BLaER1 treated with 17β-estradiol and CSF1 and Interleukin-3, amounts not matched to agents 10 nM and 100 nM (cell line): Measurements from ENCODE around the gene ABHD16B.
A peak's percentile ranks its signal among the peaks of the same experiment; 100 is the strongest.

Experiments
- H3K27ac ChIP-seq, 11 experiments: shearing (Covaris generic); formaldehyde crosslinking; 2 replicates each; pipeline ENCODE4 v1.8.1; 2022
- H3K27me3 ChIP-seq, 11 experiments: shearing (Covaris generic); formaldehyde crosslinking; 2 replicates each; pipeline ENCODE4 v1.8.1; 2022
- H3K36me3 ChIP-seq, 11 experiments: shearing (Covaris generic); formaldehyde crosslinking; 2 replicates each; pipeline ENCODE4 v1.8.1; 2022
- H3K4me1 ChIP-seq, 10 experiments: shearing (Covaris generic); formaldehyde crosslinking; 2 replicates each; pipeline ENCODE4 v1.8.1; 2022
- H3K4me2 ChIP-seq, 11 experiments: shearing (Covaris generic); formaldehyde crosslinking; 2 replicates each; pipeline ENCODE4 v1.8.1; 2022
- H3K4me3 ChIP-seq, 10 experiments: shearing (Covaris generic); formaldehyde crosslinking; 2 replicates each; pipeline ENCODE4 v1.8.1; 2022
- H3K9ac ChIP-seq, 11 experiments: shearing (Covaris generic); formaldehyde crosslinking; 2 replicates each; pipeline ENCODE4 v1.8.1; 2022
- H3K9me3 ChIP-seq, 11 experiments: shearing (Covaris generic); formaldehyde crosslinking; replicated peaks in 1 of 11; 2 replicates each; pipeline ENCODE4 v1.8.1; 2022
- H4K20me1 ChIP-seq, 11 experiments: shearing (Covaris generic); formaldehyde crosslinking; 2 replicates each; pipeline ENCODE4 v1.8.1; 2022
- Cebpa-rat ChIP-seq, 11 experiments: shearing (Covaris generic); IDR thresholded peaks; 2 replicates each; pipeline ENCODE4 v1.8.1; 2022

The ABHD16B gene

DNA sequence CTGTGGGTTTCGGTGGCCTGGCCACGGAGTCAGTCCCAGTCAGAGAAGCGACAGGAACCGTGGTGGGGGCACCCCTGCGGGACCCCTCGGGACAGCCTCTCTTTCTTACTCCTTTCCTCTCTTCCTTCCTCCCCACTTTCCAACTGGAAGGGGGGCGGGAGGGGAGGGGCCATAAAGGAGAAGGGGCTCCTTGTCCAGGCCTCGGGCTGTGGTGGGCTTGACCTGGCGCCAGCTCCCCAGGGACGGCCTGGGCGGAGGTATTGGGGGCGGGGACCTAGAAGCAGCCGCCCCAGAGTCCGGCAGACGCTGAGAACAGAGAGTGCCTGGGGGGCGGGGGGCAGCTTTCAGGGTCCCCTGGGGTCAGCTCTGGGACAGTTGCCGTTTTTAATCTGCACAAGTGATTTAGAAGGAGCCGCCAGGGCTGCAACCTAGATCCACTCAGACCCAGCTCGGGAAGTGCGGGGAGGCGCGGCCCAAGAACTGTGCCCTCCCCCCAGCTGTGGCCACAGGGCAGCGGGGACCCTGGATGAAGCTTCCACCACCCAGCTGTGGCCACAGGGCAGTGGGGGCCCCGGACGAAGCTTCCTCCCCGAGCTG lies 6.4 kb upstream of the ABHD16B start:
- no peak for TF ChIP-seq Cebpa-rat (IDR thresholded peaks at IDR 0.05)
- Histone ChIP-seq H3K4me3 (peak overlapping the region in 9 of 10 experiments; percentile 8 to 56 (median 34); a peak in 12 of 20 replicates), H3K9ac (peak overlapping the region; percentile 60 to 85 (median 72)), H3K9me3 (peaks cover 0 to 3% (median 0%) of the 10 kb centered on the region in 11 experiments; a peak in 2 of 22 replicates), H3K36me3 (no peaks in the 10 kb centered on the region), H4K20me1 (no peaks in the 10 kb centered on the region), H3K4me1 (peaks cover 76 to 100% (median 89%) of the 10 kb centered on the region in 10 experiments), H3K4me2 (peak overlapping the region; percentile 91 to 99 (median 97)), H3K27me3 (no peaks in the 10 kb centered on the region), H3K27ac (peak overlapping the region; percentile 30 to 93 (median 81); a peak in 21 of 22 replicates)

DNA sequence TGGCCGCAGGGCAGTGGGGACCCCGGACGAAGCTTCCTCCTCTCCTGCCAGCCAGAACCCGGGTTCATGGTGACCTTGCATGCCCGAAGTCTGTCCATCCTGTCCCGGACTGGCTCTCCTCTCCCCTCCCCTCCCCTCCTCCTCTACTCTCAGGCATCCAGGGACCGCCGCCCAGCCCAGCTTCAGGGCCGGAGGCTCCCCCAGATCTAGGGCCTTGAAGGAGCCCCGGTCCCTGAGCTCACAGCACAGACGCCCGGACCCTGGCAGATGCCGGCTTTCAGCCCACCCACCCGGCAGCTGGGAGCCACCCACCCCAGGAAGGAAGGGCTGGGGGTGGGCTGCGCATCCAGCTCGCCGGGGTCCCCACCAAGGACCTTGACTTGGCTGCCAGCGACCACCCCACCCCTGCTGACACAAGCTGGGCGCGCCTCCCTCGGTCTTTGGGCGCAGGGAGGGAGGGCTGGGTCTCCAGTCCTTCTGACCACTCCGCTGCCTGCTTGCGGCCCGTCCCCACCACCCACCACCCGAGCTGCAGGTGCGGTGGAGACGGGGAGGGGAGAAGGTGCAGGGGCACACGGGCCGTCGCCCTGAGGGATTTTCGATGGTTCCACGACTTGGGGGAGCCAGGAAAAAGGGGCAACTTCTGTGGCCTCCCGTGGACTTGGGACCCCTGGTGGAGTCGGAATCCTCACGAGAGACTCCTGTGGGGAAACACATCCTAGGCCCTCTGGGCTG lies 5.8 kb upstream of the ABHD16B start:
- Histone ChIP-seq H3K9ac (peak overlapping the region; percentile 60 to 85 (median 72); a peak in 21 of 22 replicates), H3K27ac (peak overlapping the region; percentile 30 to 93 (median 81); a peak in 20 of 22 replicates), H4K20me1 (peaks cover 0 to 6% (median 0%) of the 10 kb centered on the region in 11 experiments; a peak in 2 of 22 replicates), H3K4me1 (peaks cover 81 to 100% (median 91%) of the 10 kb centered on the region in 10 experiments), H3K4me2 (peak overlapping the region; percentile 91 to 99 (median 97)), H3K27me3 (no peaks in the 10 kb centered on the region), H3K9me3 (no peaks in the 10 kb centered on the region), H3K4me3 (peak overlapping the region in 5 of 10 experiments; percentile 8 to 56 (median 47); a peak in 5 of 20 replicates), H3K36me3 (no peaks in the 10 kb centered on the region; a peak in 3 of 22 replicates)
- no peak for TF ChIP-seq Cebpa-rat (IDR thresholded peaks at IDR 0.05)

DNA sequence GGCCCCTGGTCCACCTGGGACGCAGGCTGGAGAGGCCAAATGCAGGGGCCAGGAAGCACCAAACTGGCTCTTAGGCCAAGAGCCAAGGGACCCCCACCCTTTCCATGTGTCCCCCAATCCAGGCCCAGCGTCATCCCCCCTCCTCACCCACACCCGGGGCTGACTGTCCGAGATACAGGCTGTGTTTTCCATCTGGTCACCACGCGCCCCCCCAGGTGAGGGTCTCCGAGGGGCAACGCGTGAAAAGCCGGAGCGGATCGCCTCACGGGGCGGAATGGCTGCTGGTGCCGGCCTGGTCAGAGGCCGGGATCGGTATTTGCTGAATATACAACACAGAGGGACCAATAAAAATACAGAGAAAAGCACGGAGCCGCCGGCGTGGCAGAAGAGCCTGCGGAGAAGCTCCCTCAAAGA lies 5.2 kb upstream of the ABHD16B start:
- H3K9ac ChIP-seq = no peak overlapping the region
- no peaks in the 10 kb centered on the region for H3K27me3 ChIP-seq
- H3K27ac ChIP-seq = no peak overlapping the region; a peak in 1 of 22 replicates
- peaks cover 0 to 12% (median 0%) of the 10 kb centered on the region in 11 experiments; a peak in 3 of 22 replicates for H4K20me1 ChIP-seq
- H3K4me3 ChIP-seq = no peak overlapping the region
- H3K4me2 ChIP-seq = peak overlapping the region; percentile 91 to 99 (median 97); a peak in 21 of 22 replicates
- peaks cover 0 to 5% (median 2%) of the 10 kb centered on the region in 11 experiments; a peak in 16 of 22 replicates for H3K36me3 ChIP-seq
- no peaks in the 10 kb centered on the region for H3K9me3 ChIP-seq
- peaks cover 80 to 100% (median 91%) of the 10 kb centered on the region in 10 experiments for H3K4me1 ChIP-seq
- no peak for TF ChIP-seq Cebpa-rat (IDR thresholded peaks at IDR 0.05)

DNA sequence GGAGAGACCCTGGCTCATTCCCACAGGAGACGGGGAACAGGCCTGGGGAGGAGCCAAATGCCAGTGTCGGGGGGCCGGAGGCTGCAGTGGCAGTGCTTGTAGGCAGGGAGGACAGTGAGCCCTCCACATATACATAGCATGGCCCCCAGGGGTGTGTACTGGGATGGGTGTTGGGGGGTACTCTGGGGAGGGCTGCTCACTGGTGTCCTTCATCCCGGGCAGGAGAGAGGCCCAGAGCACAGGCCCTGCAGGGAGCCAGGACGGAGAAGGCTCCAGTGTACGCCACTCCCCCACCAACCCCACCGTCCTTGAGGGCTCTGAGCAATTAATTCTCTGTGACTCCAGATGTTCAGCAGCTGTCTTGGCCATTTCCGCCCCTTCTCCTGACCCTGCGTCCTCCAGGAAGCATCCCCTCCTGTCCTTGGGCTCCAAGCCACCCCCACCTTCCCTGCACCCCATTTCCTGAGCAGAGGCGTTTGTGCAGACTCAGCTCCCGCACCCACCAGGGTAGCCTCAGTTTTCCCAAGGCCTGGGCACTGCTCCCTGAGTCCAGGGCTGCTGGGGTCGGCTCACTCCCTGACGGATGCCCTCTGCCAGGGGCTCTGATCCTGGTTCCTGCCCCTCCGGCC lies 3.4 kb upstream of the ABHD16B start:
- Histone ChIP-seq H3K4me3 (peak overlapping the region in 6 of 10 experiments; percentile 1 to 59 (median 44); a peak in 9 of 20 replicates), H4K20me1 (peaks cover 0 to 27% (median 0%) of the 10 kb centered on the region in 11 experiments; a peak in 3 of 22 replicates), H3K4me2 (peak overlapping the region; percentile 80 to 99 (median 96)), H3K9me3 (no peaks in the 10 kb centered on the region), H3K27ac (peak overlapping the region; percentile 2 to 83 (median 78); a peak in 20 of 22 replicates), H3K4me1 (peaks cover 76 to 99% (median 89%) of the 10 kb centered on the region in 10 experiments), H3K36me3 (peaks cover 16 to 22% (median 18%) of the 10 kb centered on the region in 11 experiments), H3K9ac (peak overlapping the region; percentile 38 to 77 (median 71); a peak in 20 of 22 replicates), H3K27me3 (no peaks in the 10 kb centered on the region)
- no peak for TF ChIP-seq Cebpa-rat (IDR thresholded peaks at IDR 0.05)

DNA sequence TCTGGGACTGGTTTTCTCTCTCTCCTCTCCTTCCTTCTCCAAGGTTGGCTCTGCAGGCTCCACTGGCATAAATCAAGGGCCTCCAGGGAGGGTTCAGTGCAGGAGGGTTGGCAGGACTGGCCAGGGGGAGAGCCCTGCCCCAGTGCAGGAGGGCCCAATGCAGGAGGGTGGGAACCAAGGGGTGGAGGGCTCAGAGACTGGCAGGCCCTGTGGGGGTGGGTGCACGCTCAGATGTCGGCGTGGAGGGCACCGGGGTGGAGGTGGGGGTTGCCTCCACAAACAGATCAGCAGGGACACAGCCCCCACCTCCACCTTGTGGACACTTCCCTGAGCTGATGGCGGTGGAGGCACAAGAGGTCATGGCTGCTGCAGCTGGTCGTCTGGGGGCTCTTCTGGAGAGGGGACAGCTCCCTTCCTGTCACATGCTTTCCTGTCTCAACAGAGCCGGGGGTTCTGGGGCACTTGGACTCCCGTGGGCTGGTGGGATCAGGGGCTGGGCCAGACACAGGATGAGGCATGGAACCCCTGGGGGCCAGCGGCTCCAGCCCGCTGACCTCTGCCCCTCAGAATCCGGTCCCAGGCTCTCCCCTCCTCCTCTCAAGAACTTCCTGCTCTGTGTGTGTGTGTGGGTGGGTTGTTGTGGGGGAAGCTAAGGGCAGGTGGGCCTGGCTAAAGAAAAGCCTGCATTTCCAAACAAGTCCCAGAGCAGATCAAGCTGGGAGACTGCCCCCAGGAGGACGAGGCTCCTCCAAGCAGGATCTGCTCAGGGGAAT lies 2.7 kb upstream of the ABHD16B start:
- Histone ChIP-seq H3K36me3 (peaks cover 16 to 22% (median 18%) of the 10 kb centered on the region in 11 experiments), H3K9me3 (no peaks in the 10 kb centered on the region), H3K4me3 (peak overlapping the region in 8 of 10 experiments; percentile 1 to 59 (median 40); a peak in 13 of 20 replicates), H3K9ac (peak overlapping the region; percentile 38 to 77 (median 71)), H3K4me2 (peak overlapping the region; percentile 80 to 99 (median 96)), H3K27ac (peak overlapping the region; percentile 2 to 83 (median 78); a peak in 20 of 22 replicates), H3K4me1 (peaks cover 79 to 99% (median 93%) of the 10 kb centered on the region in 10 experiments), H3K27me3 (no peaks in the 10 kb centered on the region), H4K20me1 (peaks cover 0 to 31% (median 0%) of the 10 kb centered on the region in 11 experiments; a peak in 4 of 22 replicates)
- TF ChIP-seq Cebpa-rat (IDR thresholded peaks at IDR 0.05) = no peak

DNA sequence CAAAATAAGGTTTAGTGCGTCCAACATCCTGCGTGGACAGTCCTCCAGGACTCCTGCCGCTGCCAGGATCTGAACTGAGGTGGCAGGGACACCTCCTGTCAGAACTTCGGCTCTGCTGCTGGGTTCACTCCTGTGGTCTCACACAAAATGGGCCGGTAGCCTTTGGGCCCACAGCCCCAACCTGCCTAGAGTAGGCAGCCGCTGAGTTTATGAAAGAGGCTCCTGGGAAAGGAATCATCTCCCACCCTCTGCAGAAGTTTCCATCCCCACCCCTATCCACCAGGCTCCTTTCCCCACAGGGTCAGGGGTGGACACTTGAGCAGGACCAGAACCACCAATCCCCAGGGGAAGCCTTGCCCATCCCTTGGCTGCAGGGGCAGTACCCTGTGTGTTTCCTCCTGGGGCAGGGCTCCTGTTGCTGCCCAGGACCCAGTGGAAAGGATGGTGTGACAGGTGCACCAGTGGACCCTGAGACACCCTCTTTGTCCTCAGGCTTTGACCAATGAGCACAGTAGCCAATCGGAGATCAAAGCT lies 2.1 kb upstream of the ABHD16B start:
- H3K4me2 ChIP-seq = peak overlapping the region; percentile 80 to 99 (median 96)
- H3K27ac ChIP-seq = peak overlapping the region; percentile 2 to 83 (median 78); a peak in 20 of 22 replicates
- H3K4me3 ChIP-seq = peak overlapping the region in 7 of 10 experiments; percentile 5 to 48 (median 37); a peak in 7 of 20 replicates
- no peaks in the 10 kb centered on the region for H3K9me3 ChIP-seq
- peak overlapping the region; percentile 38 to 77 (median 71); a peak in 21 of 22 replicates for H3K9ac ChIP-seq
- no peak for TF ChIP-seq Cebpa-rat (IDR thresholded peaks at IDR 0.05)
- H3K4me1 ChIP-seq = peaks cover 78 to 97% (median 90%) of the 10 kb centered on the region in 10 experiments
- peaks cover 16 to 22% (median 18%) of the 10 kb centered on the region in 11 experiments for H3K36me3 ChIP-seq
- peaks cover 0 to 32% (median 0%) of the 10 kb centered on the region in 11 experiments; a peak in 4 of 22 replicates for H4K20me1 ChIP-seq
- no peaks in the 10 kb centered on the region for H3K27me3 ChIP-seq

DNA sequence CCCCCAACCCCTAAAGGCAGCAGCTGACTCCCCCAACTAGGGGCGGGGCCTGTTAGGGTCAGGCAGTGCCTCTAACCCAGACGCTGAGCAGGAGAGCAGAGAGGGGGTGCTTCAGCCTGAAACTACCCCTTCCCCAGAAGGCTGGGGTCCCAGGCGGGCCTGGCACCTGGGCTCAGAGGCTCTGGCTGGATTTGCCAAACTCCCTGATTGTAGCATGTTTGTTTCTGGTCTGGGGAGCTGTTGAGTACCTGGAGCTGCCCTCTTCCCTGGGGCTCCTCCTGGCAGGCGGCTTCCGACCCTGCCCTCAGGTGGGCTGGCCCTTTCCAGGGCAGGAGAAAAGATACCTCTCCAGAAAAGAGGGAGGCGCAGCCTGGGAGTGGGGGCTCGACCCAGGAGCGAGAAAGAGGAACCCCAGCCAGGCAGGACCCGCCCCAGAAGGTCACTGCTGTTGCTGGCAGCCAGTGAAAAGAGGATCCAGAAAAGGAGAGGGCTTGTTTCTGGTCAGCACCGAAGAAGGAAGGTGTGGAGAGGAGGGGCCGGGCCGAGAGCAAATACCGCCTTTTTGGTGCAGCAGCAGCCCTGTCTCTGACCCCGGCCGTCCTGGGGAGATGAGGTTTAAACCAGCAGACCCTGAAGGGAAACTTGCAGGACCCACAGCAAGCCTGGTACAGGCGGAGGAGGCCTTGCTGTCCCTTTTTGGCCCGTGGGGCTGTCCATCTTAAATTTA lies 810 bp upstream of the ABHD16B start:
- Histone ChIP-seq H3K9me3 (no peaks in the 10 kb centered on the region), H3K9ac (peak overlapping the region; percentile 4 to 74 (median 41); a peak in 14 of 22 replicates), H4K20me1 (peaks cover 0 to 32% (median 0%) of the 10 kb centered on the region in 11 experiments; a peak in 7 of 22 replicates), H3K27me3 (no peaks in the 10 kb centered on the region), H3K4me2 (peak overlapping the region; percentile 80 to 99 (median 96); a peak in 21 of 22 replicates), H3K36me3 (peaks cover 16 to 22% (median 18%) of the 10 kb centered on the region in 11 experiments), H3K4me1 (peaks cover 66 to 84% (median 78%) of the 10 kb centered on the region in 10 experiments), H3K27ac (peak overlapping the region in 7 of 11 experiments; percentile 28 to 56 (median 49); a peak in 13 of 22 replicates), H3K4me3 (peak overlapping the region in 2 of 10 experiments; percentile 13 to 21; a peak in 3 of 20 replicates)
- no peak for TF ChIP-seq Cebpa-rat (IDR thresholded peaks at IDR 0.05)
